GM19193 (cell line): ENCODE data around the gene ADARB2.

Source experiments
- POLR2A ChIP-seq: IDR thresholded peaks from 4 replicates; pipeline ENCODE4 v1.6.1; 2011; ENCODE audit not compliant: insufficient read depth, insufficient read length; ENCODE audit errors: extremely low read depth

ADARB2 gene

DNA sequence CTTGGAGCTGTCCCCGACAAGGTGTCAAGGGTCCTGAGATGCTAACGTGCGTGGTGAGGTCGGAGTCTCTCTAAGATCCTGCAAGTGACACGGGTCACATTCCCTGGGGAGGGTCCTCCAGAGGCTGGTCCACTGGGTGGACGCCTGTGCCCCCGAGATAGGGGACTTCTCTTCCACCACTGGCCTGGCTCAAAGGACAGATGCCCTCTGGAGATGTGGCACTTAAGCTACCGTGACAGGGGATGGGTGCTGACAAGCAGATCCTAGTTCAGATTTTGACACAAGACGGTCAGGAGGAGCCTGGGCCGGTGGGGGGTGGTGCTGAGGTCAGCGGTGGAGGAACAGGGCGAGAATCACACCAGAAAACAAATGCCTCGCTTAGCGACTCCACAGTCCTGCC is 178.0 kb downstream of the ADARB2 start:
- no peak for TF ChIP-seq POLR2A

DNA sequence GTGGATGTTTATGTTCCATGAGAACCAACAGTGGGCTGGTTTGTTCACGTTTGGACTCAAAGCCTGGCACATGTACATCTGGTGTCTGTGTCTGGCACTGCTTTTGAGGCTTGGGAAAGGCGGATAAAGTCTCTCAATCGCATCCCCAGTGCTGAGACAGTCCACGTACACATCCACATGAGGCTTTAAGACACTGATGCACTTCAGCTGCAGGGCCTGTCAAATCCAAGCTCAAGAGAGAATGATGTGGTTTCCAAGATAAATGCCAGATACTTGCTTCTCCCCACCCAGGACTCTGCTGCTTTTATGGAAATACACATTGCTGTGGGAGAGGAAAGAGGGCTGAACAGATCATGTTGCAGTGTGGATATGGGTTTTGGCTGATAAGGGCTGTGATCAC is 178.4 kb downstream of the ADARB2 start:
- no peak for TF ChIP-seq POLR2A

DNA sequence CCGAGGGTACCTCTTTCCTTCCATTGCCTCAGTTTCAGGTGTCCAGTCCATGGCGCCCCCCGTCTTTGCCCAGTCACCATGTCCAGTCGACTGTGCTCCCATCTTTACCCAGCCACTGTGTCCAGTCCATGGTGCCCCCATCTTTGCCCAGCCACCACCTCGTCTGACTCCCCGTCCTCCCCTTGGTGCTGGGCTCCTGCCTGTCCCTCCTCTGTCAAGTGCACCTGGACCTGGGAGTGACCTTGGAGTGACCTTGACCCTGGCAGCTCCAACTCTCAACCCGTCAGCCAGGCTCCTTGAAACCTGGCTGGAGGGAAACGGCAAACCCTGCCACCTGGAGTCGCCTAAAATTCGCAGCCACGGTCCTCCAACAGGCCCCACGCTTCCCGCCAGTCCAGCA is 180.2 kb downstream of the ADARB2 start:
- no peak for TF ChIP-seq POLR2A

DNA sequence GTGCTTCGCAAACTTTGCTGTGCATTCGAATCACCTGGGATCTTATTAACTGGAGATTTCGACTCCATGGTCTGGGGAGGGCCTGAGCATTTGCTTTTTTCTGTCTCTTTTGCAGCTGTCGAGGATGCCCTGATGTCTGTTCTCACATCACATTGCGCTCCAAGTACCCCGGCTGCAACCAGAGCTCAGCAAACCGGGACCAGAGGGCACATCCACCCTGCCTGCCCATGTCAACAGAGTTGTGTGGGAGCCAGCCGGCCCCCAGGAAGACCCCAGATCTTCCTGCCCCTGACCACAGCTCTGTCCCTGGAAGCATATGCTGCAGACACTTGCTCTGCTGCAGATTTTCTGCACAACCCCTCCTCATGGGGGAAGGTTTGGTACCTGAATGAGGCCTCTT is 180.8 kb downstream of the ADARB2 start:
- no peak for TF ChIP-seq POLR2A

DNA sequence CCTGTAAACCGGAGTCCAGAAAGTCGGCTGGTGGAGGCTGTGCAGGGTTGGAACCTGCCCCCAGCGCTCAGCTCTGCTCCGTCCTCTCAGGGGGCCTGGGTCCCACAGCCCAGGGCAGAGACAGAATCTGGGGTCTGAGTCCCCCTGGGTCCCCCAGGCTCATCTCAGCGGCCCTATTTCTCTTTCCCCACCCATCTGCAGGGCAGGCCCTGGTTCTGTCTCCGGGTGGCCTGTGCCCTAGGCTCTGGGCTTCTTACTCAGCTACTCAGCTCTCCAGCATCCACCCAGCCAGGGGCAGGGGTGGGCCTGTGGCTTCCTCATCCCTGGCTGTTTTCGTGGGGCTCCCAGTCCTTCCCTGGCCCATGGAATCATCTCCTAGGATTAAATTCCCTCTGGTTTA is 183.4 kb downstream of the ADARB2 start:
- no peak for TF ChIP-seq POLR2A

DNA sequence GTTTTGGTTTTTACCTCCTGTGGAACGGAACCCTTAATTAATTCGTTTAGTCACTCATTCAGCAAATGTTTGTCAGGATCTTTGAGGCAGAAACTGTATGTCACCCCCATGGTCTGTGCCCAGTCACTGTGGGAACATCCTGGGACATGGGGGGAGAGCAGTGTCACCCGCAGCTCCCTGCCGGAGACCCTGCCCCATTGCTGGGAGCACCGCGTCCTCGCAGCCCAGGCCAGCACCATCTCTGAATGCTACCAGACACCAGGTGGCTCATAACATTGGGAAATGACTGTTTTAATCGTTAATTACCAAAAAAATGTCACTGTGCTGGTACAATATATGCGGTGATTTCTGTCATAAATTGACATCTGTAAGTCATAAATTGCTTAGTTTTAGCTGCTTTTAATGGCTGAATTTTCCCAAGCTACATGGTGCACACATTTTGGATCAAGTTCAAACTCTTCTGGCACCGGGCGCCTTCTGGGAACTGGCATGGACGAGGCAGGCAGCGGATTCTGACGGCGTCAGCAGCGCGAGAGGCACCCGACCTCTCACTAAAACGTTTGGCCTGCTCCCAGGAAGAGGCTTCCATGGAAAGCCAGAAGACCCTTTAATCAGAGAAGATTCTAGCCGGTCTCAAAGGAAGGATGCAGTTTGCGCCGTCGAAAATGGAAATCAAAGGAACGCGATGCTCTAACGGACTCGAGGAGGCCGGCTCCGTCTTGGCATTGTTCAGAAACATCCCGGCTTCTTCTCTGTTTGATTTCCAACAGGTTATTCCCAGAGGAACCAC is 184.2 kb downstream of the ADARB2 start:
- no peak for TF ChIP-seq POLR2A

DNA sequence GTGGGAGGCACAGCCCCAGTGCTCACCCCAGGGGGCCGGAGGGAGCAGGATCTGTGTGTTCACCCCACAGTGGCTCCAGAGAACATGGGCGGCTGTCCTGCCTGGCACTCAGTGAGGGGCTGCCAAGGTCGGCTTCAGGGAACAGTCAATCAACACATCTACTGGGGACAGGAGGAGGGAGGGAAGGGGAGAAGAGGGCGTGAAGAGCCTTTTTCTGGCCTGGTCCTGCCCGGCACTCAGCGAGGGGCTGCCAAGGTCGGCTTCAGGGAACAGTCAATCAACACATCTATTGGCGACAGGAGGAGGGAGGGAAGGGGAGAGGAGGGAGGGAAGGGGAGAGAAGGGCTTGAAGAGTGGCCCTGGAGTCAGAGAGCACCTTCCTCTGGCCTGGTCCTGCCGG is 184.9 kb downstream of the ADARB2 start:
- TF ChIP-seq POLR2A, result no peak

DNA sequence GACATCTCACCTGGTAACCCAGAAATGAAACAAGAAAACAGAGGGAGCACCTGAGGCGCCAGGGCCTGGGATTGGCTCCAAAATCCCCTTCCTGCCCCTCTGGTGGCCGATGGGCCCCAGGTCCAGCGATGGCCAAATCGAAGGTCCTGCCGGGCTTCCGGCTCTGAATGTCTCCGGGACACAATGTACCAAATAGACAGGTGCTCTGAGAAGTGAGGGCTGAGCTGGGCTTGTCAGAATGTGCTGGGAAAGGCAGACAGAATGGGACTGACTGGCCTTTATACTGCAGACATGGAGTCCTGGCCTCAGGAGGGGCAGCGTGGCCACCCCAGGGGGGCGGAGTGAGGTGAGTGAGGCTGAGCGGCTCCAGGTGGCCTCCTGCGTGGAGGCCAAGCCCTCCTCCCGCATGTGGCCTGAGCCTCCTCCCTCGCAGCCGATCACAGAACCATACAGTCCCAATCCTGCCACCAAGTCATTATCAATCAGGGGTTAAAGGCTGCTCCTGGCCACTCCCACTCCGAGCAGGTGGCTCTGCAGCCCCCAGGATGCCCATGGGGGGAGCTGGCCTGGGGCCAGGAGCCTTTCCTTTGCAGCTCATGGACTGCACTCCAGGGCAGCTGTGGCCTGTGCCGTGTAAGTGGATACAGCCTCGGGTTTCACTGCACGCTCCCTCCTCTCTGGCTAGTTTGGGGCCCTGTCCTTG is 185.5 kb downstream of the ADARB2 start:
- no peak for TF ChIP-seq POLR2A

DNA sequence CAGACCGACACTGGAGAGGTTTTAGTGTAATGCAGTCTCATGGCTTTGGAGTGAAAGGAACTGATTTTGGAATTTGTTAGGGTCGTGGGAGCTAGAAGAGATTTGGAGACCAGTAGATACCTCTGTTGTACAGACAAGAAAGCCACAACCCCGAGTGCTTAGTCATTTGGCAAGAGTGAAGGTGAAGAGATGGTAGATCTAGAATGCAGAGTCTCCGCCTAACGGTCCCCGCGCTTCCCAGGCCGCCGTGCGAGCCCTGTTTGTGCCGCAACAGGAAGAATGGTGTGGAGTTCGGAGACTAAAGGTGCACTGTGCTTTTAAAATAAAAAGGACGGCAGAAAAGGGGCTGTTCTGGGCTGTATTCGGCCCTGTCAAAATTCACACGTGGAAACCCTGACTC is 186.7 kb downstream of the ADARB2 start:
- TF ChIP-seq POLR2A, result no peak

DNA sequence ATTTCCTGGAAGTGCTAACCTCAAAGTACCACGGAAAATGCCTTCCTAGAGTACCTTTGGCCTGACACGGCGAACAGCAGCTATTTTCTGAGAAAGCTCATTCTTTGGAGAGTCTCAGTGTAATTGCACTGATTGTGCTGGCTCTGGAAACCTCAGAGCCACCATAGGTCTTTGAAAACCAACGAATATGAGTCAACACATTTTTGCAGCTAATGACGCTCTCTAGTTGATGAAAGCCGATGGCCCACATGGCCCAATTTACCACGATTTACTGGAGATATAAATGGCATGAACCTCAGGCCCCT is 187.1 kb downstream of the ADARB2 start:
- no peak for TF ChIP-seq POLR2A

DNA sequence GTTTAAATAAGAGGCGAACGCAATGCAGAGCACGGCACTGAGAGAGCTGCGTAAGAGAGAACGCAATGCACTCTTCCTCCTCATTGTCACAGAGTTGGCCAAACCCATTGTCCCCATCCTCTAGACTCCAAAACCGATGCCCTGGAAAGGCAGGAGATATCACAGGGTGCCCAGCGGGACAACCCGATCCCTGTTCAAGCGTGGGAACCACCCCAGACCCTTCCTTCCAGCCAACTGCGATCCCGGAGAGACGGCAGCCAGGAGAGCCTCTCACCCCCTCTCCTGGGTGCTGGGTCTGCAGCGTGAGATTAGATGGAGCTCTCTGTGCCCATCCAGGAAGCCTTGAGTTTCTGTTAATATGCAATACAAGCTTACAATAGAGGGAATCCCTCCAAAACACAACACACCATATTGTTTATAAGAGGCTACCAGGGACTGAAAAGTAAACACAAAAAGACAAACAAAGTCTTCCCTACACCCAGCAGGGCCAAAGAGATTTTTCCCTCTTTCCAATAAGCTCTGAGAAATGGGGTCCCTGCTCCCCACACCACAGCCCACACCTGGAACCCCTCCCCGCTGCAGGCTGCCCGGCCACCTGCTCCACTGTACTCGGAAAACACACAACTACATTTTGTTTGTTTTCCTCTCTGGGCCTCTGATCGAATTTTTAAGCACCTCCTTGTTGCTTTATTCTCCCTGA is 187.6 kb downstream of the ADARB2 start:
- no peak for TF ChIP-seq POLR2A

DNA sequence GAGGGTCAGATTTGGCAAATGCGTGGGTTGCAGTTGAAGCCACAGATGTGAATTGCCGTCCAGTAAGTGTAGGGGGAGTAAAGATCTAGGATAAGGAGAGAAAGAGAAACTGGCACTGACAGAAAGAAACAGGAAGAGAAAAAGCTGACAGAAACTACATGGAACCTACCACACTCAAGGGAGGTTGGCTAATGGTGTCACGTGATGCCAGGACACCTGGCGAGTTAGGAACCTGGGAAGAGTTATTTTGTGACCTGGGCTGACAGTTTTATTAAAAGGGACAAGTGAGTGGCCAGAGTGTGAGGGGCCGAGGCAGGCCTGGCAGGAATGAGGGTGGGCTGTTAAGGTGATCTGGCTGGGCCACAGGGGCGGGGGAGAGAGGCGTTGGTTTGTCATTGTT is 188.7 kb downstream of the ADARB2 start:
- TF ChIP-seq POLR2A, result no peak

DNA sequence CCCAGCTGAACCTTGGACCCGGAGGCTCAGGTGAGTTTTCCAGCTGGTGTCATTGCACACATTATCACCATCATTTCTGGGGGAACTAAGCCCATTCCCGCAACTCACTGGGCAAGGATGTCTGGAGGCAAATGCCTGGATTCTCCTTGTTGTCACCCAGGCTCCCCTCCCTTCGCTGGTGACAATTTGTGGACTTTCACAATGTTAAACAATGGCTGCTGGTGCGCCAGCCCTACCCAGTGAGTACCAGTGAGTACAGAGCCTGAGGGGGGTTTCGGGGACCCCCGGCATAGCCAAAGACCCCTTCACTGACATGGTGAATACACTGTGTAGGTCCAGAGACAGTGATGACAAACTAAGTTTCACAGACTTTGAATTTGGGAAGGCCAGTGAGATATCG is 189.2 kb downstream of the ADARB2 start:
- no peak for TF ChIP-seq POLR2A

DNA sequence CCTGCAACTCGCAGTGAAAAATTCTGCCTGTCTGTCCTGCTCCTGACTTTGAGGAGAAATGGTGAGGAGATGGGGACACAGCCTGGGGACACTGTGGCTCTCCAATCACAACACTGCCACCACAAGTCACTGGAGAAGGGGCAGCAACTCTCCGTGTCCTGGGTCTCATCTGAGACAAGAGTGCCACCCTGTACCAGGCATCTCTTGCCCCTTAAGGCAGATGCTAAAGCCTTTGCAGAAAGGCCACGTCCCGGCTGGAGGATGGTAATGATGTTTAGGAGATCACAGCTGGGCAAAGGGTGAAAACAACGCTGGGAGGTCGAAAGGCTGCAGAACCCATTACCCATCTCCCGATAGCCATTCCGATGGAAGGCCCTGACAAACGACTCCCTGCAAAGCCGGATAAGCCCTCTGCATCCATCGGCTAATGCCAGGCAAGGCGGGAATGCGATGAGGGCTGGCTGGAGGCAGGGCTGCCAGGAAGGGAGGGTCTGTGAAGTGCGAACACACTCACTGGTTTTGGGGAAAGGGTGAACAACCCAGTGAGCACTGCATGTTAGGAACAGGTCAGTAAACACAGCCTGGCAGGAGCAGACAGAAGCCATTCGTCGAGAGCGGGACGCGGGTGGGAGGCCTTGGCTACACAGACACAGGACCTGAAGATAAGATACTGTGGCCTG is 190.8 kb downstream of the ADARB2 start:
- no peak for TF ChIP-seq POLR2A

DNA sequence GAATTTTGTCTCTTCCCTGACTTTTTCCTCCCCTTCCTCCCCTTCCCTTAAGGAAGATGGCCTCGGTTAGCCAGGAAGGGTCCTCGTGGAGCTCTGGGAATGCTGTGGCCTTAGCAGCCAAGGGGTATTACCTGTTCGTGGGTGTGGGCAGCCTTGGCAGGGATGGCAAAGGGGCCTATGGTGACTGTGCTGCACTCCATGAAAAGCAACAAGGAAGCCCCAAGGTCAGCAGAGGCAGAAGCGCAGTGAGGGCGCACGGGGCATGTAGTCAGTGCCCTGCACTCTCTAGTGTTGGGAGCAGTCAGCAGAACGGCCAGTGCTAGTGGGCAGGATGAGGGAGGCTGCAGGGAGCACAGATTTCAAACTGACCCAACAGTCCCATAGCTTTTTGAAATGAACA is 191.8 kb downstream of the ADARB2 start:
- no peak for TF ChIP-seq POLR2A
